Measurements from ENCODE around the gene OR2Z1. TPM values are rescaled to one million over a fixed set of nuclear protein-coding genes. Genes with fewer than 3 reads are reported as not detected.

OR2Z1 gene
- total RNA-seq, 1 experiment from 2014 or later = not detected

- DNase-seq (ENCODE audit: low read depth, low spot score) (no peak), ATAC-seq (no peak)
- CTCF ChIA-PET = no interaction called here
- intact Hi-C loops (cut with micrococcal nuclease; ENCODE audit: unreplicated experiment) (no loop called here), in situ Hi-C loops (cut with HindIII; ENCODE audit: low pct_unique_long_range_greater_than_20kb, low sequenced_read_pairs) (no loop called here)
- TF ChIP-seq CTCF (IDR thresholded peaks at IDR 0.05) (no peak), REST (IDR thresholded peaks at IDR 0.05; ENCODE audit: insufficient read depth in 1 of 2, low read depth in 2 of 2, low read length in 1 of 2) (no peak), TCF7L2 (IDR thresholded peaks at IDR 0.05; ENCODE audit: low read depth, low read length) (no peak), SIN3A (IDR thresholded peaks at IDR 0.05; ENCODE audit: borderline replicate concordance, insufficient read depth, low read depth, low read length) (no peak), POLR2AphosphoS5 (IDR thresholded peaks at IDR 0.05; ENCODE audit: low read depth, low read length) (no peak)
- Histone ChIP-seq H3K27ac (ENCODE audit: low read length) (no peak overlapping the region), H3K4me3 (ENCODE audit: low read depth in 2 of 2, low read length in 2 of 2) (no peak overlapping the region), H3K4me1 (ENCODE audit: control insufficient read depth, insufficient read depth, low read length) (no peaks in the 10 kb centered on the region), H3K9me3 (ENCODE audit: control insufficient read depth, insufficient read depth, low read depth, low read length) (no peaks in the 10 kb centered on the region), H3K27me3 (ENCODE audit: control insufficient read depth, insufficient read depth, low read length) (no peaks in the 10 kb centered on the region), H3K36me3 (ENCODE audit: control insufficient read depth, insufficient read depth, low read length) (no peaks in the 10 kb centered on the region)
- POLR2A ChIA-PET = no interaction called here
- no TSS peak for BruUV-seq (replicated peaks)
Observed at GRCh38 chr19:8699908-8700307, 21.5 kb upstream of the OR2Z1 start.

- ATAC-seq (no peak), DNase-seq (ENCODE audit: low read depth, low spot score) (no peak)
- ChIA-PET CTCF (no interaction called here), POLR2A (no interaction called here)
- BruUV-seq (replicated peaks) = no TSS peak
- H3K36me3 ChIP-seq (ENCODE audit: control insufficient read depth, insufficient read depth, low read length) = no peaks in the 10 kb centered on the region
- in situ Hi-C loops (cut with HindIII; ENCODE audit: low pct_unique_long_range_greater_than_20kb, low sequenced_read_pairs) (no loop called here), intact Hi-C loops (cut with micrococcal nuclease; ENCODE audit: unreplicated experiment) (no loop called here)
- TF ChIP-seq REST (IDR thresholded peaks at IDR 0.05; ENCODE audit: insufficient read depth in 1 of 2, low read depth in 2 of 2, low read length in 1 of 2) = no peak
- TF ChIP-seq POLR2AphosphoS5 (IDR thresholded peaks at IDR 0.05; ENCODE audit: low read depth, low read length) = no peak
- no peak for TF ChIP-seq CTCF (IDR thresholded peaks at IDR 0.05)
- TF ChIP-seq TCF7L2 (IDR thresholded peaks at IDR 0.05; ENCODE audit: low read depth, low read length) = no peak
- no peak for TF ChIP-seq SIN3A (IDR thresholded peaks at IDR 0.05; ENCODE audit: borderline replicate concordance, insufficient read depth, low read depth, low read length)
- H3K4me3 ChIP-seq (ENCODE audit: low read depth in 2 of 2, low read length in 2 of 2) = no peak overlapping the region
- H3K9me3 ChIP-seq (ENCODE audit: control insufficient read depth, insufficient read depth, low read depth, low read length) = no peaks in the 10 kb centered on the region
- H3K27me3 ChIP-seq (ENCODE audit: control insufficient read depth, insufficient read depth, low read length) = no peaks in the 10 kb centered on the region
- H3K27ac ChIP-seq (ENCODE audit: low read length) = no peak overlapping the region
- no peaks in the 10 kb centered on the region for H3K4me1 ChIP-seq (ENCODE audit: control insufficient read depth, insufficient read depth, low read length)
Observed at GRCh38 chr19:8700956-8701355, 20.5 kb upstream of the OR2Z1 start.
